RWPE1 (cell line): ENCODE data around the gene COL5A1.
A peak's percentile ranks its signal among the peaks of the same experiment; 100 is the strongest.

Experiments used
- CTCF ChIA-PET: fragments of 350-600 bp; sonication (Branson Sonifier 250); formaldehyde crosslinking; extraction: SDS; loops from one replicate; lab custom pipeline; 2021; lab: Yijun Ruan, JAX
- POLR2A ChIA-PET: fragments of 400-600 bp; formaldehyde crosslinking; extraction: SDS; loops from one replicate; lab custom pipeline; 2020; ENCODE audit warnings: antibody characterized with exemption; ENCODE audit not compliant: low non-redundant PET; lab: Yijun Ruan, JAX
- DNase-seq: peaks from one replicate; pipeline ENCODE4 v3.0.0; 2012; ENCODE audit warnings: low spot score
- H3K27ac ChIP-seq: fragments of 450-650 bp; 2 replicates; pipeline ENCODE4 v1.5.1; 2017
- CTCF ChIP-seq: fragments of 450-650 bp; conservative IDR thresholded peaks from 2 replicates; pipeline ENCODE4 v1.5.1; 2017; ENCODE audit warnings: low read depth, mild to moderate bottlenecking

The COL5A1 gene

GRCh38 chr9:134730761-134731496 is 89.3 kb downstream of the COL5A1 start:
- CTCF ChIA-PET = interaction anchor here (1.5 kb wide), 1 partner anchor 42 kb away, joined by 8 read pairs; no protein-coding TSS in a partner anchor
- no peak for DNase-seq
- H3K27ac ChIP-seq = peak overlapping the region; percentile 28
- POLR2A ChIA-PET = no interaction called here
- no peak for TF ChIP-seq CTCF

GRCh38 chr9:134731497-134732391 is 90.1 kb downstream of the COL5A1 start:
- H3K27ac ChIP-seq = peak overlapping the region; percentile 28; the same call in 1 of the 2 replicates
- POLR2A ChIA-PET = no interaction called here
- CTCF ChIA-PET = interaction anchor here (0.6 to 1.5 kb wide), 3 partner anchors 15 to 288 kb away, joined by 3 to 8 read pairs (median 4); no protein-coding TSS in a partner anchor
- no peak for DNase-seq
- no peak for TF ChIP-seq CTCF

- H3K27ac ChIP-seq = peak overlapping the region; percentile 28; the same call in 1 of the 2 replicates
- ChIA-PET CTCF (interaction anchor here (0.6 to 1.2 kb wide), 3 partner anchors 14 to 289 kb away, joined by 3 to 4 read pairs (median 3); no protein-coding TSS in a partner anchor), POLR2A (no interaction called here)
- no peak for TF ChIP-seq CTCF
- no peak for DNase-seq
Measured at GRCh38 chr9:134732392-134733110, 90.9 kb downstream of the COL5A1 start.

- POLR2A ChIA-PET = no interaction called here
Measured at GRCh38 chr9:134733480-134734232, 92.1 kb downstream of the COL5A1 start.

GRCh38 chr9:134734270-134734669 is 92.7 kb downstream of the COL5A1 start:
- CTCF ChIA-PET = interaction anchor here (0.6 to 0.7 kb wide), 2 partner anchors 31 to 79 kb away, joined by 5 read pairs; no protein-coding TSS in a partner anchor
- POLR2A ChIA-PET = no interaction called here
- TF ChIP-seq CTCF = no peak
- no peak for DNase-seq
- peak overlapping the region; percentile 67 for H3K27ac ChIP-seq

More at GRCh38 chr9:134733480-134734232, 92.1 kb downstream of the COL5A1 start:
- CTCF ChIA-PET = interaction anchor here (0.6 to 1.2 kb wide), 3 partner anchors 35 to 383 kb away, joined by 3 to 5 read pairs (median 3); no protein-coding TSS in a partner anchor
- DNase-seq = no peak
- H3K27ac ChIP-seq = peak overlapping the region; percentile 67
- TF ChIP-seq CTCF = no peak
